ENCODE measurements around the gene LENG9.
"Not testable (repeated sequence)": the region's sequence is repeated elsewhere in the genome, so short reads cannot be mapped to it uniquely, and the experiment has no call there.

The LENG9 gene

DNA sequence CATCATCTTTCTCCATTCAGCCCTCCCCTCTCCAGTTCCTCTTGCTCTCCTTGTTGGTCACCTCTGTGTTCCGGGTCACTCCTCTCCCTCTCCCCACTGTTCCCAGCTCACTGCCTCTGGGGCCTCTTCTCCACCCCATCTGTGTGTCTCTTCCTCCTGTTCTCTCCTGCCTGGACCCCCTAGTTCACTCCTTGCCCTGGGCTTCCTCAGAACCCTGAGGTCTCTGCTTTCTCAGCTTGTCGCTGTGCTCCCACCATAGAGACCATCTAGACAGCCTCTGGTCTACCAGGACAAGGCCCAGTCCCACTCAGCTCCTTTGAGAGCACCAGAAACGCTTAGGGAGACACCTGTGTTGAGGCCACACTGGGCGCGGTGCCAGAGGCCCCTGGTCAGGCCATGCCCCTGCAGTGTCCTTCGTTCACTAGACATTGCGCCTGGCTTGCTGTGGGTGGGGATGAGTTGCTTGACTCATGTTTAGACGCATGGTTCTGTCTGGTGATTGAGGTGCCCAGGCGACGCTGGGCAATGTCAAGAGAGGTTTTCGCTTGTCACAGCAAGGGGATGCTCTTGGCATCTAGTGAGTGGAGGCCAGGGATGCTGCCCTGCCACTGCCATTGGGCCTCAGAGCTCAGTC lies 4.8 kb downstream of the LENG9 start:
- no peak for ATAC-seq

DNA sequence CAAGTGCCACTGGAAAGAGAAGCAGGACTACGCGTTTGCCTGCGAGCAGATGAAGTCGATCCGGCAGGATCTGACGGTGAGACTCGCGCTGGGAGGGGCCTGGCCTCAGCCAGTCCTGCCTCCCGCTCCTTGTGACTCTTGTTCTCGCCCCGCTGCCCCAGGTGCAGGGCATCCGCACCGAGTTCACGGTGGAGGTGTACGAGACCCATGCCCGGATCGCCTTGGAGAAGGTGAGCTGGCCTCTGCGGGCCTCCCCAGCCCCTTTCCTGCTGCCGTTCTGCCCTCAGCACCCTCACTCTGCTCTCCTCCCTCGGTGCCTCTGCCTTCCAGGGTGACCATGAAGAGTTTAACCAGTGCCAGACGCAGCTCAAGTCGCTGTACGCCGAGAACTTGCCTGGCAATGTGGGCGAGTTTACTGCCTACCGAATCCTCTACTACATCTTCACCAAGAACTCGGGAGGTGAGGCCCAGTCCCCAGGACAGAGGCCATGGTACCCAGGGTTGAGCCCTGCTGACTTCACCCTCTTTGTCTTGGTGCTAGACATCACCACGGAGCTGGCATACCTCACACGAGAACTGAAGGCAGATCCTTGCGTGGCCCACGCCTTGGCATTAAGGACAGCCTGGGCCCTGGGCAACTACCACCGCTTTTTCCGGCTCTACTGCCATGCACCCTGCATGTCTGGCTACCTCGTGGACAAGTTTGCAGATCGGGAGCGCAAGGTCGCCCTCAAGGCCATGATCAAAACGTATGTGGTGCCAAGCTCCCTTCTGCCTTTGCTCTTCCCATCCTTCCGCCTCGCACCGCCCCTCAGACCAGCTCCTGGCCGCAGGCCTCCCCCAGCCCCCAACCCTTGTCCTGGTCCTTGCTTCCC lies 5.6 kb downstream of the LENG9 start:
- ATAC-seq: no peak

DNA sequence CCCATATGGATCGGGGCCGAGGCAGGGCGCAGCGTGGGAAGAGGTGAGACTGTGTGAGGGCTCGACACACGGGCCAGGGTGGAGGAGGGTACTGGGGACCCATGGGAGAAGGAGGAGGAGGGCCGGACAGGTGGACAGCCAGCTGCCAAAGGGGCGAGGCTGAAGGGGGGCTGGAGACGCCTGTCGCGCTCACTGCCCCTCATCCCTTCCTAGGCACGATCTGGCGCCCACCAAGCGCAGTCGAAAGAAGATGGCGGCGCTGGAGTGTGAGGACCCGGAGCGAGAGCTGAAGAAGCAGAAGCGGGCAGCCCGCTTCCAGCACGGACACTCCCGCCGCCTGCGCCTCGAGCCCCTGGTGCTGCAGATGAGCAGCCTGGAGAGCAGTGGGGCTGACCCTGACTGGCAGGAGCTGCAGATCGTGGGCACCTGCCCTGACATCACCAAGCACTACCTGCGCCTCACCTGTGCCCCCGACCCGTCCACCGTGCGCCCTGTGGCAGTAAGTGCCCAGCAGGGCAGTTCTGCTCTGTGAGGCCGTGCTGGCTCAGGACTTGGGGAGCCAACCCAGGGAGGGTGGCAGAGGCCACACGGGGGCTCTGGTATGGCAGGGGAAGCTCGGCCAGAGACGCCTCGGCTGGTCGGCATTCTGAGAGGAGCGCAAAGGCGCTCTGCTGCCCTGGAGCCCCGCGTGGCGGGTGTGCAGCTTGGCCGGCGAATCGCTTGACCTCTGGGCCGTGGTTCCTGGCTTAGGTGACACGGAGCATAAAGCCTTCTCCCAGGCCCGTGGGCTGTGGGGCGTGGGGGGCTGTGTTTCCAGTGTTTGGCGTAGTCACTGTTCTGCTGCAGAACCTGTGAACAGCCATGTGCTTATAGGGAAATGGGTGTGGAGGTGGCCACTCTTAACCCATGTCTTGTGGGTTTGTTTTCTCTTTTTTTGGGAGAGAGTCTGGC lies 6.9 kb downstream of the LENG9 start:
- no peak for ATAC-seq

DNA sequence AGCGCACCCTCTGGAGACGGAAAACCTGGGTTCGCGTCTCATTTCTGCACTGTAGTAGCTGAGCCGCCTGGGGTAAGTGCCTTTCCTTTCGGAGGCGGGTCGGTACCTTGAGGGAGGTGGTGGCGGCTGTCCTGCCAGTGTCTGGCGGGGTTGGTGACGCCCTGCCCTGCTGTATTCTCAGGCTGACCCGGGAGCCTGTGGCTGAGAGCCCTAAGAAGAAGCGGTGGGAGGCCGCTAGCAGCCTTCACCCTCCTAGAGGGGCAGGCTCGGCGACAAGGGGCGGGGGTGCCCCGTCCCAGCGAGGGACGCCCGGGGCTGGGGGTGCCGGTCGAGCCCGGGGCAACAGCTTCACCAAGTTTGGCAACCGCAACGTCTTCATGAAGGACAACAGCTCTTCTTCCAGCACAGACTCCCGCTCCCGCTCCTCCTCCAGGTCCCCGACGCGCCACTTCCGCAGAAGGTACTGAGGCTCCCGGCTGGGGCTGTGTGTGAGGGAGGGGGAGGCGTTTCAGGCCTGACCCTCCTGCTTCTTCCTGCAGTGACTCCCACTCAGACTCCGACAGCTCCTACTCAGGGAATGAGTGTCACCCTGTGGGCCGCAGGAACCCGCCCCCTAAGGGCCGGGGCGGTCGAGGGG lies 7.7 kb downstream of the LENG9 start:
- ATAC-seq: no peak

DNA sequence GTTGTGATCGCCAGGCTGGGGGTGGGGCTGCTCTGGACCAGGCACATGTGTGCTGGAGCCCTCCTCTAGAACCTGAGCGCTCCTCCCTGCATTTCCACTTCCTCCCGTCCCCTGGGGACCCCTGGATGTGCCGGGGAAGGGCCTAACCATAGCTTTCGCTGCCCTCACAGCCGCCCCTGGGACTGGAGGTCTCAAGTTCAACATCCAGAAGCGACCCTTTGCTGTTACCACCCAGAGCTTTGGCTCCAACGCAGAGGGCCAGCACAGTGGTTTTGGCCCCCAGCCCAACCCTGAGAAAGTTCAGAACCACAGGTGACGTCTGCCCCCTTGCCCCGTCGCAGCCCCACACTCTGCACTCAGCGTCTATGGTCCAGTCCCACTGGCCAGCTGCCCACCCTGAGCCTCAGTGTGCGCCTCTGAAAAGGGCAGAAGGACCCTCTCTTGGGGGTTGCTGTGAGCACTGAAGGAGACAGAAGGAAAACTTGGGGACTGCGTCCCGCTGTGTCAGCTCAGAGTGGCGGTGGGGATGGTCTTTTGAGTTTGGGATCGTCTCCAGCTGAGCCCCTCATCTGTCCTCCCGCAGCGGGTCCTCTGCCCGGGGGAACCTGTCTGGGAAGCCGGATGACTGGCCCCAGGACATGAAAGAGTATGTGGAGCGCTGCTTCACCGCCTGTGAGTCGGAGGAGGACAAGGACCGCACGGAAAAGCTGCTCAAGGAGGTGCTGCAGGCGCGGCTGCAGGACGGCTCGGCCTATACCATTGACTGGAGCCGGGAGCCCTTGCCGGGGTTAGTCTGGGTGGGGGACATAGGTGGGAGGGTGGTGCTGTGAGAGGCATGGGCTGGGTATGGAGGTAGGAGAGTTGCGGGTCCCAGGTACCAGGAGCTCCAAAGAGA lies 8.6 kb downstream of the LENG9 start:
- ATAC-seq: no peak

DNA sequence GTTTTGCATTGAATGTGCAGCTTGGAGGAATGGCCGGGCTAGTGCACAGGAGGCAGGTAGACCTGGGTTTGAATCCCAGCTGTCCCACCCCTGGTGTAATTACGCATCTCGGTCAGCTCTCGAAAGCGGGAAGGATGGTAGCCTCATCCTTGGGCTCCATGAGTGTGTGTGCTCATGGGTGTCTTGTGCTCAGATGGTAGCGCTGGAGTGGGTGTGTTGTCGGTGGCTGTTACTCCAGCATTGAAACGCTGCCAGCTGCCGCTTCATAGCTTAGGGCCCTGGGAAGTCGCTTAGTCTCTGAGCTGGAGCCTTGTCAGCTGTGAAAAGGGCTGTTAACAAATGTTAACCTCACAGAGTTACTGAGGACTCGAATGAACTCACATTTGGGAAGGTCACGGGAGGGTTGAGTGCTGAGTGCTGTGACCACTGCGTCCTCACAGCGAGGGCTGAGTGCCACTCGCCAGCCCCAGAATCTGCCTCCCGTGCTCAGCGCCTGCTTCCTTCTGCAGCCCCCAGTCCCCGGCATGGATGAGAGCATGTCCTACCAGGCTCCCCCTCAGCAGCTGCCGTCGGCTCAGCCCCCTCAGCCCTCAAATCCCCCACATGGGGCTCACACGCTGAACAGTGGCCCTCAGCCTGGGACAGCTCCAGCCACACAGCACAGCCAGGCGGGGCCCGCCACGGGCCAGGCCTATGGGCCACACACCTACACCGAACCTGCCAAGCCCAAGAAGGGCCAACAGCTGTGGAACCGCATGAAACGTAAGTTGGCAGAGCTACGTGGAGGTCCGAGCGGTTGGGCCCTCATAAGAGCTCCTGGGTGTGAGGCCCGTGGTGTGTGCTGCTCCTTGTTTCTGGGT lies 9.4 kb downstream of the LENG9 start:
- ATAC-seq: no peak

DNA sequence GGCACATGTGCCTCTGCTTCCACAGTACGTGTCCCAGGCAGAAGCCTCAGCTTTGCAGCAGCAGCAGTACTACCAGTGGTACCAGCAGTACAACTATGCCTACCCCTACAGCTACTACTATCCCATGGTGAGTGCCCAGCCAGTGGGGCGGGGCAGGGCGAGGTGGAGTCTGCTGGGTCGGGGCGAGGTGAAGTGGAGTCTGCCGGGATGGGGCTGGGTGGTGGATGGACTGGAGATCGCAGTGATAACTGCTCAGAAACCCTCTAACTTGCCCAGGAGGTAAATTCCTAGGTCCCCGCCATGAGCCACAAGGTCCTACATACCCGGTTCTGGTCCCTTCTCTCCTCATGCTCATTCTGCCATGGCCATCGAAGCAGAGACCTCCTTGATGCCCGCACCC lies 11.0 kb downstream of the LENG9 start:
- ATAC-seq: no peak

DNA sequence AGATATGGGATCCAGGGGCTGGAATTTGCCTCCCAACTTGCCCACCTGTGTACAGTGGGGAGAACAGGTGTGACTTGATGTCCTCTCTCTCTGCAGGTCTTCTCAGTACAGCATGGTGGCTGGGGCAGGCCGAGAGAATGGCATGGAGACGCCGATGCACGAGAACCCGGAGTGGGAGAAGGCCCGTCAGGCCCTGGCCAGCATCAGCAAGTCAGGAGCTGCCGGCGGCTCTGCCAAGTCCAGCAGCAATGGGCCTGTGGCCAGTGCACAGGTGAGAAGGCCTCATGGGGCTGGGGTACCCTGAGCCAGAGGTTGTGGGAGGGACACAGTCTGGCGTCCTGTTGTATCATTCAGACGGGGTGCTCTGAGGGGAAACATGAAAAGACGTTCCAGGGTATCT lies 11.6 kb downstream of the LENG9 start:
- ATAC-seq: no peak

DNA sequence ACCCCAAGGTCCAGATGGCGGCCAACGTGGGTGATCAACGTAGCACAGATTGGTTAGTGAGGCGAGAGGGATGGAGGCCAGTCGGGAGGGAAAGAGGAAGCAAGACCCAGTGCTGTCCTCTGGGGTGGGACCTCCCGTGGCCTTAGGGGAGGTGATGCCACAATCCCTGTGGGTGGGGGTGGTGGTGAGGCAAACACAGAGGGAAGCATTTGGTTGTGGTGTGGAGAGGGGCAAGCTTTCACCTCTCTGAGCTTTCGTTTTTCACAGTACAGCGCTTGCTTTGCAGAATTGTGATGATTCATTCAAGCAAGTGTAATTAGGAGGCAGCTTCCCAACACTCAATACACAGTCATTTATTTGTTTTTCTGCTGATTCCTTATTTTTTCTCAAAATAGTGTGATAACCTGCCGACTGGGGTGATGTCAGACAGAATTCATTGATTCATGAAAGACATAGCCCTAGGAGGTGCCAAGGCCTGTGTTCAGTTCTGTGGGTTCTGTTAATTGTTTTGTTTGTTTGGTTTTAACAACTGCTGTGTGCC lies 12.2 kb downstream of the LENG9 start:
- ATAC-seq: no peak

DNA sequence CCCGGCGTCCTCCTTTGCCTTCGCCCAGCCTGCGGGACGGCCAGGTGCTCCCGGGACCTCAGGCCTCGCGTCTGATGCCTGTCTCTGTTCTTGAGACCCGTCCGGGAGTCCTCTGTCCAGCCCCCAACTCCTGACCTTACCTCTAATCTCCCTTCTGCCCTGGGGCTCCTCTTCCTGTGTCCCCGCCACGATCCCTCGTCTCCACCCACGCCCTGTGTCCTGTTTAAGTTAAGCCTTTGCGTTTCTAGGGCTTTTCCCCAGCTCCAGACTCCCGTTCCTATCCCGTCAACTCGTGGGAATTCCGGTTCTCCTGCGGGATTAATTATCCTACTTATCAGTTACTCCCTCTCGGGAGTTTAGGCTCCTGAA lies 13.9 kb downstream of the LENG9 start:
- no peak for ATAC-seq

DNA sequence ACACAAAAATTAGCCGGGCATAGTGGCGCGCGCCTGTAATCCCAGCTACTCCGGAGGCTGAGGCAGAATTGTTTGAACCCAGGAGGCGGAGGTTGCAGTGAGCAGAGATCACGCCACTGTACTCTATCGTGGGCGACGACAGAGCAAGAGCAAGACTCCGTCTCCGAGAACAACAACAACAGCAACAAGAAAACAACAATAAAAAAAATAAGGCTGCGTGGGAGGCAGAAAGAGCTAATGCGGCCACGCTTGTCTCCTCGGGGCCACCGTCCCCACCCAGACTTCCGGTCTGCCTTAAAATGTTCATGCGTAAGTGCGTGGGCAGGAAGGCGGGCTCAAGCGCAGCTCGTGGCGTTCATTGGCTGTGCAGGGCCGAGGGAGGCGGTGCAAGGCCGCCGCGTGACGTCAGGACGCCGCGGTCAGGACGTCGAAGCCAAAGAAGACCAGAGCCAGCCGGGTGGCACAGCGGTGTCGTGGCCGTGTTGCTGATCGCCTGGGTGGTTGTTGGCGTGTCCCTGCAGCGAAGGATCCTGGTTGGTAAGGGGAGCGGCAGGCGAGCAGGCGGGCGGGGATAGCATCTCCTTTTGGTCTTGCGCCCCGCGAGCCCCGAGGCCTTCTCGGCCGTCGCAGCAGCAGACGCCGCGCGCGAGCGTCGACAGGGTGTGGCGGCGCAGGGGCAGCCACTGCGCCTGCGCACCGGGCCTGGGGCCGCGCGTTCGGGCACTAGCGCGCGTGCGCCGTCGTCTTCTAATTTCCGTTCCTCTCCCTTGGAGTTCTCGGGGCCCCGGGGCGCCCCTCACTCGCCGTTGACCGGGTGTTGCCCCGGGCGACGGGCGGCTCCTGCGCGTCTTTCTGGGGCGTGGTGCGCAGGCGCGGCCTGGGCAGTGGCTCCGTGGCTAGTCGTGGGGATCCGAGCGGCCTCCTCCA lies 14.5 kb downstream of the LENG9 start, which contains the start of gene LENG8:
LENG8 (plus strand) TSS at position 426 of the 927 bp plus-strand sequence. CDS start 2,146 bp downstream, outside the sequence.
- peak; percentile 91 to 94 for ATAC-seq

DNA sequence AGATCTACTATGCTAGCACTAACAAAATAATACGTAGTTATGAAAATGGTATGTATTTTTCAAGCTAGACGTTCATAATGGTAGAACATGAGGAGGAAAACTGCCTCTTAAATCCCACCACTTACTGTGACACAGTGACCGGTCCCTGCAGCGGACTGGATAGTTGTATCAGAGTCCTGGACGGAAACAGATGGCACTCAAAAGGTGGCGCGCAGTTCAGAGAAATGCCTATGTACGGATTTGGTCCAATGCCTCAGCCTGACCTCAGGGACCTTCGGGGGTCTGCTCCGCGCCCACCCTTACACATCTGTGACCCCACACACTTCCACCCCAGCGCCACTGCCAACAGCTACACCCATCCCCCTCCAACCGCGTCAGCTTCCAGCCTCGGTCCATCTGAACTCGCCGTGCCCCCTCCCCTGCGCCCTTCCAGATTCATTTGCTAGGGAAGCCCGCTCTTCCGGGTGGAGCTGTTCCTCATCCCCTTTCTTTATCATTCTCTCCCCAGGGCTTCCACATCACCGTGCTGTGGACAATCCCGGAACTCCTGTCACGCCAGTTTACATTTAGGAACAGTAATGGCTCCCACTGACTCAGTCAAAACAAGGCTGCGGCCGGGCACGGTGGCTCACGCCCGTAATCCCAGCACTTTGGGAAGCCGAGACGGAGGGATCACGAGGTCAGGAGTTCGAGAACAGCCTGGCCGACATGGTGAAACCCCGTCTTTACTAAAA lies 15.4 kb downstream of the LENG9 start:
- peak; percentile 8 to 18 for ATAC-seq

DNA sequence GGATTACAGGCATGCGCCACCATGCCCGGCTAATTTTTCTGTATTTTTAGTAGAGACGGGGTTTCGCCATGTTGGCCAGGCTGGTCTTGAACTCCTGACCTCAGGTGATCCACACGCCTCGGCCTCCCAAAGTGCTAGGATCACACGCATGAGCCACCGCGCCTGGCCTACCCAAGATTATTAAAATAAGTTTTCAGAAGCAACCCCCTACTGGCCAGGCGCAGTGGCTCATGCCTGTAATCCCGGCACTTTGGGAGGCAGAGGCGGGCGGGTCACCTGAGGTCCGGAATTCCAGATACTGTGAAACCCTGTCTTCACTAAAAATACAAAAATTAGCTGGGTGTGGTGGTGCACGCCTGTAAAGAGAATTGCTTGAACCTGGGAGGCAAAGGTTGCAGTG lies 17.2 kb downstream of the LENG9 start:
- not testable (repeated sequence) for ATAC-seq

DNA sequence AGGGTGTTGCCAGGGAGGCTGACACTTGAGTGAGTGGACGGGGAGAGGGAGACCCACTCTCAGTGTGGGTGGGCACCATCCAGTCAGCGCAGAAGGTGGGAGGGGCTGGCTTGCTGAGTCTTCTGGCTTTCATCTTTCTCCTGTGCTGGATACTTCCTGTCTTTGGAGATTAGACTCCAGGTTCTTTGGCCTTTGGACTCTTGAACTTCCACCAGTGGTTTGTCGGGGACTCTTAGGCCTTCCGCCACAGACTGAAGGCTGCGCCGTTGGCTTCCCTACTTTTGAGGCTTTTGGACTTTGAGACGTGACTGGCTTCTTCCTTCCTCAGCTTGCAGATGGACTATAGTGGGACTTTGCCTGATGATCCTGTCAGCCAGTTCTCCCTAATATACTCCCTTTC lies 18.8 kb downstream of the LENG9 start:
- ATAC-seq: no peak

DNA sequence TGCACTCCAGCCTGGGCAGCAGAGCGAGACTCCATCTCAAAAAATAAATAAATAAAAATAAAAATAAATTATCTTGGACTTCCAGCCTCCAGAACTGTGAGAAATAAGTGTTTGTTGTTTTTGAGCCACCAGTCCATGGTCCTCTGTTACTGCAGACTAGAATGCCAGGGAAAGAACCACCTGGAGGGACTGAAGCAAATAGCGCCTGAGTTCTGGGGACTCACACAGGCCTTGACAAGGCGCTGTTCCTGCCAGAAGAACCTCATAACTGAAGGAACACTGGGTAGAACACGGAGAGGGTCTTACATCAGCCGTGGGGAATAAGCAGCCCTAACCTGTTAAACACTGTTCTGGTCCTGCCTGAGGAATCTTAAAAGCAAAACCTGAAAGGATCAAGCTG lies 22.9 kb downstream of the LENG9 start:
- no peak for ATAC-seq

DNA sequence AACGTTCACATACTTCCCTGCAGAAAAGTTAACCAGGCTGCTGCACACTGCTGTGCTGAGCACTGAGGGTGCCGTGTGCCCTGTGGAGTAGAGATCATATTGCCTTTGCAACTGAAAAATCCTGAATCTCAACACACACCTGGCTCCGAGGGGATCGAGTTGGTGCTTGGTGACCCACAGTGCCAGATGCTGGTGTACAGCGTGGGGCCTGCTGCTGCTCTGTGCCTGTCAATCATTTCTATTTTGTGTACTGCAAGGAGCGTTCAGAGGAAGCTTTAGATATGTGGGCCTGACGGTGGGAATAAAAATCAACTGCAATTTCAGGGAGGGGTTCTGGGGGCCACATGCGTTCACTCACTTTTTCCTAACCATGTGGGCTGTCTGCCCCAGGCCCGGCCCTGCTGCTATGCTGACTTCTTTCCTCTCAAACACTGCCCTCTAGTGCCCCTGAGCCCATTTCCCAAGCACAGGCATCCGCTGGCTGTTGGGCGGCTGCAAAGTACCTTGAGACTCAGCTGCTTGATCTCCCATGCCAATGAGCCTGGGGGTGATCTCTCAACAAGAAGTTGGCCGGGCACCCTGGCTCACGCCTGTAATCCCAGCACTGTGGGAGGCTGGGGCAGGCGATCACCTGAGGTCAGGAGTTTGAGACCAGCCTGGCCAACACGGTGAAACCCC lies 24.3 kb downstream of the LENG9 start:
- ATAC-seq: peak; percentile 41 to 60

DNA sequence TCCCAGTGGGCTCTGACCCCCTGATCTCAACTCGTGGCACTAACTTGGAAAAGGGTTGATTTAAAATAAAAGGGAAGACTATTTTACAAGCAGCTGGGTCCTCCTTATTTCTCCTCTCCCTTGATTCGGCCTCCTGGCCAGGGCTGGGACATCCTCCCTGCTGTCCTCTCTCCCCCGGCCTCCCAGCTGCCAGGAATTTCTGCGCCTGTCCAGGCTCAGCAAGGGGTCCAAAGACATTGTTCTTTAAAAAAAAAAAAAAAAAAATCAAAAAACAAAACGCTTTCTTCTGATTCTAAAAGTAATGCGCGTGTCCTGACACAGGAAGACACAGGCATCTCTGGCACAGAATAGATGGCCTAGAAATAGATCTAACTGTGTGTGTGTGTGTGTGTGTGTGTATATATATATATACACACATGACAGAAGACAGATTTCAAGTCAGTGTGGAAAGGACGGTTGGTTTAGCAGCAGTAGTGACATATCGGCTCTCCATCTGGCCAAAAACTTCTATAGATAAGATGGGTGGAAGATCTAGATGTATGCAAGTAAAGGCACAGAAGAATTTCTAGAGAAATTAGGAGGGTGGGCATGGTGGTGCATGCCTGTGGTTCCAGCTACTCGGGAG lies 26.8 kb downstream of the LENG9 start:
- ATAC-seq: no peak

All from activated CD4-positive, CD25-positive, alpha-beta regulatory T cell treated with anti-CD3 and anti-CD28 coated beads, Interleukin-2, amount 50 U/mL, for 24 hours (primary cell).